Ecto neural progenitor cell (in vitro differentiated cells): ENCODE data around the gene KCND3.

Experiments used
- DNase-seq: peaks from one replicate; pipeline ENCODE4 v3.0.0-alpha.2; 2018; ENCODE audit warnings: low spot score

The KCND3 gene

DNA sequence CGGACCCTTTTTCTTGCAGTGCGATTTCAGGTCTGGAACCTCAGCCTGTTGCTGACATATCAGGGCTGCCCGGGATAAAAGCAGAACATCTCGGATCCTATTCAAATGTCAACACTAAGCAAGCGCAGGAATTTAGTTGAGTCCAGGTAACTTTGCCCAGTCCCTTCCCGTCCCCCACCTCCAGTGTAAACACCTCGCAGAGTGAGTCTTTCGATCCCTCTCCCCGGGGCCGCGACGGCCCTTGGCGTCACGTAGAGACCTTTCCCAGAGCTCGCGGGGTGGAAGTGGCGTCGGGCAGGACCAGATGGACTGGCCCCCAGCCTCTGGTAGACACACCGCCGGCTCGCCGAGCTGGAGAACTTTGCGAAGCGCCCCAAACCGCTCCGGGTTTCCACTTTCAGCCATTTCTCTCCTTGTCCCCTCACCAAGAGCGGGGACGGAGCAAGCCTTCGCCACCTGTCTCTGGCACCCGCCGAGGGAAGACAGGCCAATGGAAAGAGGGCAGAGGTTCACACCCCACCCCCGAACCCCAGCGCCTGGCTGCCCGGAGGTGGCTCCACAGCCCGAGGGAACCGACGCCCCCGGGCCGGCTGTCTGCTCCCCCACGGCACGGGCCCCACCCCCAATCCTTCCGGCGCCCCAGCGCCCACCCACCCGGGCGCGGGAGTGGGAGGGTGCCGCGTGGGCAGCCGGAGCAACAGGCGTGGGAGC lies 570 bp downstream of the KCND3 start:
- peak; percentile 60 for DNase-seq

GRCh38 chr1:111988377-111988742 lies 1.1 kb downstream of the KCND3 start:
- DNase-seq: no peak

- no peak for DNase-seq
Observed at GRCh38 chr1:111987502-111987901, 2.0 kb downstream of the KCND3 start.

DNA sequence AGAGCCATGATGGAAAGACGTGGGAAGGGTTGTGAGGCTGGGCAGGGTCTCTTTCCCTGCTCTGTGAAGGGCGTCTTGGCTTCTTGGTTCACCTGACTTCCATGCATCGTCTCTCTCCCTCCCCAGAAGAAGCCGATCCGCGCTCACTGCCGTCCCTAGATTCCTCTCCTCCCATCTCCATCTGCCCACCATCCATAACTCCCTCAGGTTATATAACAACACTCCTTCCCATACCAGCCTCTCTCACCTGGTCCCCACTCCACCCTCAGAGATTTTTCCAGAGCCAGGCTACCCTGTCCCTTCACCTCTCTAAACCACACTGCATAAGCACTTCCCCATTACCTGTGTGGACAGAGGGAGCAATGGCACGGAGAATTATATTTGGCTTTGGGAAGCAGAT lies 6.0 kb downstream of the KCND3 start:
- DNase-seq: no peak

DNA sequence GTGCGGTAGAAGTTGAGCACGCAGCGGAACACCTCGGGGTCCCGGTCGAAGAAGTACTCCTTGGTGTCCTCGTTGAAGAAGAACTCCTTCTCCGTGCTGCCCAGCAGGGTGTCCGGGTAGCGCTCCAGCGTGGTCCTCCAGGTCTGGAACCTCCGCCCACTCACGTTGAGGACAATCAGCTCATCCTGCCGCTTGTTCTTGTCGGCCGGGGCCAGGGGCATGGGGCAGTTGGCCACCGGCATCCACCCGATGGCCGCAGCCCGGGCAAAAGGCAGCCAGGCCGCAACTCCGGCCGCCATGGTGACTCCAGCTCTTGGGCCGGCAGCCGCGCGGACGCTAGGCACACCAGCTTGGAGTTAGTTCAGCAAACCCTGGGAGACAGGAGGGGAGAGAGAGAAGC lies 7.0 kb downstream of the KCND3 start:
- no peak for DNase-seq

DNA sequence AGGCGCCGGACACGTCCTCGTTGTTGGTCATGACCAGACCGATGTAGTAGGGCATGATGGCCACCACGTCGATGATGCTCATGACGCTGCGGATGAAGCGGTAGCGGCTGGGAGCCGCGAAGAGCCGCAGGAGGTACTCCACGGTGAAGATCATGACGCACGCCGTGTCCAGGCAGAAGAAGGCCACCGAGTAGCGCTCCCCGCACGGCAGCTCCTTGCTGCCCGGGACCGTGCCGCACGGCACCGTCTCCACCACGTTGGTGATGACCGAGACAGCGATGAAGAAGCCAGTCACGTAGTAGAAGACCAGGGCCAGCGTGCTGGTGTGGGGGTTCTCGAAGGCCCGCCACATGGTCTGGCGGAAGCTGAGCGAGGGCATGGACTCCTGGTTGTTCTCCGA lies 7.6 kb downstream of the KCND3 start:
- DNase-seq: no peak

- no peak for DNase-seq
Observed at GRCh38 chr1:111981090-111981489, 8.4 kb downstream of the KCND3 start.

DNA sequence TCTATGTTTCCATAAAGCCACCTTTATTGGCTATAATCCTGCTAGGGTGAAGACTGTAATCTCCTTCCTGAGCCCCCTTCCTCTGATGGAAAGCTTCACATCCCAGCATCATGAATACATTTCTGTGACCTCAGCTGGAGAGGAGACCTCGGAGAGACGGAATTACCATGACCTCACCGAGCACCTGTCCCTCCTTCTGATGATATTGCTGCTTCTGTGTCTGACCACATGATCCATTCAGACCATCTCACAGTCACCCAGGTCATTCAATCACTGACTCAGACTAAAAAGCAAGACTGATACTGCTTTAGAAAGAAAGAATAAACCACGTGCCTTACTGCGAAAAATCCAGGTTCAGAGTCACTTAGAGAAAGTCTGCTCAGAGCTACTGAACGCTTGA lies 8.8 kb downstream of the KCND3 start:
- no peak for DNase-seq

DNA sequence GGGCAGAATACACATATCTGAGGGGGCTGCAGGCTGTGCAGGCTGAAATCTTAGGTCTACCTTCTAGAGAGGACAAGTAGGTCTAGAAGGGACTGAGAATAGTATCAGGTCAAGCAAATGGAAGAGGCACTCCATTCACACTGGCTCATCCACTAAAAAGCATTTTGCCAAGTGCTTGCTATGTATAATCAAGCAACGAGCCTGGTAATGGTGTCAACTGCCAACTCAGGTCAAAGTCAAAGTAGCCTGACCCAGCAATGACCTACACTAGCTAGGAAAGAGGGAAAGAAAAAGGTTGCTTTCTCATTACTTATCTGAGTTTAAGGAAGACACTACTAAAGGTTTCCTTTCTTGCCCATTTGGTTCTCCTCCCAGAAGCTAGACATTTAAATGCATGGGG lies 10.8 kb downstream of the KCND3 start:
- no peak for DNase-seq

DNA sequence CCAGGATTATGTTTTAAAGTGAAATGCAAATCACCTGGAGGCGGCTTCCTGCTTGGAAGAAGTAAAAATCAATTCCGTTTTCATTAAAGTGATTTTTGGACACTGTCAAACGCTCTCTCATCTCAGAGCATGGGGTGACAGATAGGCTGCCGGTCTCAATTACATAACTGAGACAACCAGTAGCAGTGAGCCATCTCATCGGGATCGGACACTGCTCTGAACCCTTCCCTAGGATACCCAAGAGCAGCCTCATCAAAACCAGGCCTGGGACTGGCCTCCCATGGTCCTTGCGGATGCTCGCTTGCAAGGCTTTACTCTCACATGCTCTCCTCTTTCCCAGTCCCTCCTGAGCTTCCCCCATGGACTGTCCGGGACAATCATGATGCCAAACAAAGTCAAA lies 12.1 kb downstream of the KCND3 start:
- DNase-seq: no peak

- no peak for DNase-seq
Observed at GRCh38 chr1:111976842-111977241, 12.6 kb downstream of the KCND3 start.

DNA sequence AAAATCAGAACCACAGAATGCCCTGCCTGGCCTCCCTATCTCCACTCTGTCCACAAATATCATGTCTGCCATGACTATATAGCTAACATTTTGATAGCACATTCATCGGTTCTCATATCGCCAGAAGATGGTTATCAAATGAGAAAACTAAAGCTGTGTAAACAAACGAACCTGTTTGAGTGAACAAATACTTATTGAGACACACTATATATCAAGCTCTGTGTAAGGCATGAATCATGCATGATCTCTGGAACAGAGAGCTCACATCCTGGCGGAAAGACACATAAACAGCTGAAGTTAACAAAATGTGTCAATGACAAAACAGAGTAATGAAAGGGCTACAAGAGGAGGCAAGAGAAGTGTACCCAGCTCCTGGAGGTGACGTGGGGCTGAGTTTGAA lies 13.1 kb downstream of the KCND3 start:
- no peak for DNase-seq

- no peak for DNase-seq
Observed at GRCh38 chr1:111973150-111973790, 16.2 kb downstream of the KCND3 start.

- DNase-seq: no peak
Observed at GRCh38 chr1:111971396-111971795, 18.1 kb downstream of the KCND3 start.

DNA sequence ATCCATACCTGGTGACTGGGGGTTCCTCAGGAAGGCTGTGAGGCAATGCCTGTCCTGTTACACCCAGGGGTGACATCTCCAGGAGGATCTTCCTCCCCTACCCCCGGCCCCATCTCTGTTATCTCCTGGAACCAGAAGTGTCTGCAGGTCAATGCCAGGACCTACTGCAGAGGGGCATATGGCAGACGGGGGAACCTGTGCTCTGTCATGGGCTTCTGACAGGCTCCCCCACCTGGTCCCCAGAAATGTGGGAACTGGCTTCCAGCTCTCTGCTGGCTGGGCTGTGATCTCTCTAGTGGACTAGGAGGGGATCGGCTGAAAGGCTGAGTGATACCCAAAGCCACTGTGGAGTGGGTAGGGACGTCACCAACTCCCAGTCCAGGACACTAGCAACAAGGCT lies 21.0 kb downstream of the KCND3 start:
- DNase-seq: no peak

- no peak for DNase-seq
Observed at GRCh38 chr1:111967886-111968285, 21.6 kb downstream of the KCND3 start.

DNA sequence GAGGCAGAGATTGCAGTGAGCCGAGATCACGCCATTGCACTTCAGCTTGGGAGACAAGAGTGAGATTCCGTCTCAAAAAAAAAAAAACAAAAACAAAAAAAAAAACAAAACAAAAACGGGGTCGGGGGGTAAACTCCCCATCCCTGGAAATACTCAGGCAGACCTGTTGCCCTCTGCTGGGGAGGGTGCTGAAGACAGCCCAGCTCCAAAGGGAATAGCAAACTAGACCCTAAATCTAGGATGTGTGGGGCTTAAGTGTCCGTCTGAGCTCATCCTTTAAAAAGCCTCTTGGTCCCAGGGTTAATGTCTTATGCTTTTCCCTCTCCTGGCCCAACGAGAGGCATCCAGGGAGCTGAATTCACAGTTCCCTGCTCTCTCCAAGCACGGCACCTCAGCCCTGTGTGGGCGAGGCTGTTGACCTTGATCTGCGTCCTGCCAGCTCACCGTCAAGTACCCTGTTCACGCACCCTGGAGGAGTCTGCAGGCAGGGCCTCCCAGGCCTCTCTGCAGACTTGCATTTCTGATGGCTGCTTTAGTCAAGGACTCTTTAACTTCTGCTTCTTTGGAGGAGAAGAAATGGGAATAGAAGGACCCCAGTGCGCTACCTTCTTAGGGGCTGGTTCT lies 22.3 kb downstream of the KCND3 start:
- DNase-seq: no peak

DNA sequence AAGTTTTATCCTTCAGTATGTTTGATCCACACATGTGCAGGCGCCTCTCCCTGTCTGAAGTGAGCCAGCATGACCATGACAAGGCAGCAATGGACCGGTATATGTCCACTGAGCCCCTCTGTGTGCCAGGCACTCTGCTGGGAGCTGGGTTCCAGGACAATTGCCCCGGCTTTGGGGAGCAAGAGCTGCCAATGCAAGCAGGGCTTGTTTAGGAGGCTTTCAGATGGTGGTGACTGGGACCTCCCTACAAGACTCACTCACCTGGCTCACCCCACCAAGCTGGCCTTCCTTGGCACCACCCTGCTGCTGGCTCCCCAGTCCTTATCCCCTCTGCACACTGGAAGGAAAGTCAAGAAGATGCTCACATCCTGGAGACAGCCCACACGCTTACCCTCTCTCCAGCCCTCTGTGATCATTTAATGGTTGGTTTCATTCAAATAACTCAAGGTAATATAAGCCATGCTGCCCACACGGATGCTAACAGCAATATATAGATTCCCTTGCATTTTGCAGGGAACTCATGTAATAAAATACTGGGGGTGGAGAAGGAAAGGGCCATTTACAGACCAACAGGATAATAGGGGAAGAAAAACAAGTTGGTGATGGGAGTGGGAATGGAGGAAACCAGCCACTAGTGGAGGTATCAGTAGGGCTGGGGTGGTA lies 23.6 kb downstream of the KCND3 start:
- DNase-seq: no peak

DNA sequence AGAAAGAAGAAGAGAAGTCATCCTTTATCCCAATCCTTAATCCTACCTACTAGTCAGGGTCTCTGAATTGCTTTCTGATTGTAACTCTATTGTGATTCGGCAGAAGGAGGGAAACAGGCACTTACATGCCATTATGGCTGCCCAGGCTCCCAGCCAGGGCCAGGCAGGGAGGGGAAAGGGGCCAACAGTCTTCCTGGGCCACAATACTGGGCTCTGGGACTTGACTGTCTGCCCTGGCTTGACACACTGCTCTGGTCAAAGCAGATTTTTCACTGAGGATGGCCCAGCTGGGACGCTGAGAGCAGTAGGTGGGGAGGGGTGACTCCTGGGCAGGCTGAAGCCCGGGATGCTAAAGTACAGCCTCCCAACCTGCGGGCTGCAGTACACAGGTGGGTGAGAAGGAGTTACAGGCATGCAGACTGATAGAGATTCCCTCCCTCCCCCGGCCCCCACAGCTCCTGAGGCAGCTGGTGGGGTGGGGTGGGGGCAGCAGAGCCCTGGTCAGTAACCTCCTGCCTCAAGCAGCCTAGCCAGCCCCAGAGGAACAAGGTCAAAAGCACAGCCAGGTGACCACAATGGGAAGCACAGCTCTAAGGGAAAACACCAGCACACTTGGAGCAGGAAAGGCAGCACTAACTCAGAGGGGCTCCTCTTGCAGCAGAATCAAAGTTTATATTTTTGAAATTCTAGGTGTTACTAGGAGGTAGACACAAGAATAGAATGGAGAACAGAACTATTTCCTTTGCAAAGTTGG lies 25.3 kb downstream of the KCND3 start:
- no peak for DNase-seq

- no peak for DNase-seq
Observed at GRCh38 chr1:111961773-111962565, 27.5 kb downstream of the KCND3 start.

GRCh38 chr1:111961016-111961415 lies 28.5 kb downstream of the KCND3 start:
- no peak for DNase-seq

DNA sequence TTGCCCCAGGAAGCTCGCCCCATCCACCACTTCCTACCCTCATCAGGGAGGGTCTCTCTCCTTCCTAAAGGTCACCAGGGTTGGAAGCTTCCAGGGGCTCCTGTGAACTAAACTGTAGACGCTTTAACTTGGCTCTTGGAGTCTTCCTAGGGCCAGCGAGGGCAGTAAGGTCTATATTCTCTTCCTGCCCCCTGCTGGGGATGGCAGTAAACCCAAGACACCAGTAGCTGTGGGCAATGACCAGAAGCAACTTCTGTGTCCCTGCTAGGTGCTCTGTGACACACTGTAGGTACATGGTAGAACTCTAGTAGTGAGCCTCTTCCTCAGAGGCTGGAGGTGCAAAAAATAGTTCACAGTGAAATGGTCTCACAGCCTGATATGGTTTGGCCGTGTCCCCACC lies 30.0 kb downstream of the KCND3 start:
- DNase-seq: no peak
